ENCODE data around the gene RRP8. TPM values are rescaled to one million over a fixed set of nuclear protein-coding genes. Genes with fewer than 3 reads are reported as not detected.

Gene RRP8
- polyA plus RNA-seq, 1 experiment = 9.9 TPM

DNA sequence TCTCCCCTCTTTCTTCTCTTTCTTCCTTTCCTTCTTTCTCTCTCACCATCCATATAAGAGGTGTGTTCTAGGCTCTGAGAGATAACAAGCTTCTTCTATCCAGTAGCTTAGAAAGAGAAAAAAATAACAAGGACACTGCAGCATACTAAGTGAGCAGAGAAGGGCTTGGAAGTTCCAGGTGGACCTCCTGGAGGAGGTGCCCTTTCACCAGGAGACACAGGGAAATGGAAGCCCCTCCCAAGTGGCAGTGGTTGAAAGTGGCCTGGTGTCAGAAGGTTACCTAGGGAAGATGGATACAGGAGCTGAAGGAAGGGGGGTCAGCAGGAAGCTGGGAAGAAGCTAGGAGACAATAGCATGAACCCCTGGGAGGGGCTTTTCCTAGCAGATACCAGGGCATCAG, 46.7 kb upstream of the RRP8 start:
- DNase-seq (ENCODE audit: low read depth) = no peak
- Histone ChIP-seq H3K36me3 (ENCODE audit: control insufficient read depth, insufficient read depth, low read length) (no peaks in the 10 kb centered on the region), H3K4me3 (ENCODE audit: low read depth, low read length) (no peak overlapping the region), H3K27me3 (ENCODE audit: control insufficient read depth, insufficient read depth, low read length) (peaks cover 2% of the 10 kb centered on the region)
- CTCF ChIA-PET = interaction anchor here (1.1 to 1.8 kb wide), 2 partner anchors 18 to 33 kb away, joined by 3 to 5 read pairs; partner anchors contain the start of gene MRPL17
- POLR2A ChIA-PET = interaction anchor here (0.6 kb wide), 1 partner anchor 28 kb away, joined by 4 read pairs; no protein-coding TSS in a partner anchor
- TF ChIP-seq, protein P1, sequence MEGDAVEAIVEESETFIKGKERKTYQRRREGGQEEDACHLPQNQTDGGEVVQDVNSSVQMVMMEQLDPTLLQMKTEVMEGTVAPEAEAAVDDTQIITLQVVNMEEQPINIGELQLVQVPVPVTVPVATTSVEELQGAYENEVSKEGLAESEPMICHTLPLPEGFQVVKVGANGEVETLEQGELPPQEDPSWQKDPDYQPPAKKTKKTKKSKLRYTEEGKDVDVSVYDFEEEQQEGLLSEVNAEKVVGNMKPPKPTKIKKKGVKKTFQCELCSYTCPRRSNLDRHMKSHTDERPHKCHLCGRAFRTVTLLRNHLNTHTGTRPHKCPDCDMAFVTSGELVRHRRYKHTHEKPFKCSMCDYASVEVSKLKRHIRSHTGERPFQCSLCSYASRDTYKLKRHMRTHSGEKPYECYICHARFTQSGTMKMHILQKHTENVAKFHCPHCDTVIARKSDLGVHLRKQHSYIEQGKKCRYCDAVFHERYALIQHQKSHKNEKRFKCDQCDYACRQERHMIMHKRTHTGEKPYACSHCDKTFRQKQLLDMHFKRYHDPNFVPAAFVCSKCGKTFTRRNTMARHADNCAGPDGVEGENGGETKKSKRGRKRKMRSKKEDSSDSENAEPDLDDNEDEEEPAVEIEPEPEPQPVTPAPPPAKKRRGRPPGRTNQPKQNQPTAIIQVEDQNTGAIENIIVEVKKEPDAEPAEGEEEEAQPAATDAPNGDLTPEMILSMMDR (IDR thresholded peaks at IDR 0.05; ENCODE audit: insufficient read depth, low read depth, low read length) = no peak

DNA sequence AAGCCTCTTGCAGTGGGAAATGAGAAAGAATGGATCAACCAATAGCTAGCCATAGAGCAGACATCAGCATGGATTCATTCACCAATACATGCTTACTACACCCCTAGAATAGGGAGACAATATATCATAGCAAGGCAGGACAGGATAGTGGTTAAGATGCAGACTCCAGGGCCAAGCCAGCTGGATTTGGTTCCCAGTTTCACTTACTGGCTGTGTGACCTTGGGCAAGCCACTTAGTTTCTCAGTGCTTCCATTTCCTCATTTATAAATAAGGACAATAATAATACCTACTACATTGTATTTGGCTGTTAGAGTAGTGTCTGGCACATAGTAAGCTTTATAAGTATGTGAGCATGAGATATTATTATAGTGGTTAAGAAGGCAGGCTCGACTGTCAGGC, 45.1 kb upstream of the RRP8 start:
- POLR2A ChIA-PET = no interaction called here

DNA sequence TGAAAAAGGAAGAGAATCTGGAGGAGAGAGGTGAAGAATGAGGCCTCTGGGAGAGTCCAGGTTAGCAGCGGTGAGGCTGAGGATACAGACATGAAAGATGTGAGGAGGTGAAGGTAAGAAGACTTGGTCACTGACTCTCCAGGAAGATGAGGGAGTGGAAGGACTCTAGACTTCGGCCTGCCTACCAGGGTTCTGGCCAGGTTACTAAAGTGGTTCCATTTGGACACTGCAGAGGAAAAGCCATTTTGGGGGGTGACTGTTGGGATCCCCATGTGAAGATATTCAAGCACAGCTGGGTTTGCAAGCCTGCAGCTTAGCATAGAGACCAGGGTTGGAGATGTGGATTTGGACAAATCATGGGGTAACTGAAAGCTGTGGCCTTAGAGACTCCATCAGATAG, 44.4 kb upstream of the RRP8 start:
- CTCF ChIA-PET = interaction anchor here (0.8 to 2.1 kb wide), 4 partner anchors 16 to 36 kb away, joined by 4 to 6 read pairs (median 6); partner anchors contain the start of gene MRPL17
- no peaks in the 10 kb centered on the region; the same call in 1 of the 2 replicates for H3K27me3 ChIP-seq (ENCODE audit: control insufficient read depth, insufficient read depth, low read length)

More for the DNA sequence above, 45.1 kb upstream of the RRP8 start:
- Histone ChIP-seq H3K27me3 (ENCODE audit: control insufficient read depth, insufficient read depth, low read length) (no peaks in the 10 kb centered on the region; the same call in 1 of the 2 replicates), H3K4me3 (ENCODE audit: low read depth, low read length) (no peak overlapping the region), H3K36me3 (ENCODE audit: control insufficient read depth, insufficient read depth, low read length) (no peaks in the 10 kb centered on the region)
- no peak for DNase-seq (ENCODE audit: low read depth)
- CTCF ChIA-PET = interaction anchor here (0.5 to 2.1 kb wide), 3 partner anchors 35 to 172 kb away, joined by 3 to 6 read pairs (median 4); partner anchors contain the start of gene MRPL17
- TF ChIP-seq, protein P1 (IDR thresholded peaks at IDR 0.05; ENCODE audit: insufficient read depth, low read depth, low read length) = no peak

DNA sequence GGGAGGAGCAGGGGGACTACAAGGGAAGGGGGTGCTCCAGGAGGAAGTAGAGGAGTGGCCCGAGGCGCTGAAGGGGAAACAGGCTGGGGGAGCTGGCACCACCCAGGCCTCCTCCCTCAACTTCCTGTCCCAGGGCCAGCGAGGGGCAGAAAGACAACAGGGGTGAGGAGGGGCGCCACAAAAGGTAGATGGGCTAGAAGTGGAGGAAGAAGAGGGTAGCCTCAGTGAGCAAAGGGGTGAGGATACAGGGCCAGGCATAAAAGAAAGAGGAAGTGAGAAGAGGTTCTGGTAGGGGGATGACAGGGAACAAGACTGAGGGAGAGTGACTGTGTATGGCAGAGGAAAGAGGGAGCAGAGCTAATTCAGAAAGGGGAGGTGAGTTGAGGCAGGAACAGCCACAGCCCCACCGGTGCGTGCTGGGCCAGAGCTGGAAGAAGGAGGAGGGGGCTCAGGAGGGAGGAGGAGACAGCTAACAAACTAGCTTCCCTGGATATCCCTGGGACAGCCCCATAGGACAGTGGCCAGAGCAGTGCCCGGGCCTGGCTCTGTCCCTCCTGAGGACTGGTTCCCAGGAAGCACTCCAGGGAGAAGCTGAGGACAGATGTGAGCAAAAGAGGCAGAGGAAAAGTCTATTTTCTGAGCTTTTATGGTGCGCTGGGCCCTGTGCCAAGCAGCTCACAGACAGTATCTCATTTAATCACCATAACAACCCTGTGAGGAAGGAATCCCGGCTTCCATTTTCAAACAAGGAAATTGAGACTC, 43.7 kb upstream of the RRP8 start:
- no peak overlapping the region; the same call in 1 of the 2 replicates for H3K4me3 ChIP-seq (ENCODE audit: low read depth, low read length)
- POLR2A ChIA-PET = interaction anchor here (0.5 to 1.1 kb wide), 2 partner anchors 9 to 41 kb away, joined by 5 to 7 read pairs; partner anchors contain the start of gene DCHS1
- TF ChIP-seq, protein P1 (IDR thresholded peaks at IDR 0.05; ENCODE audit: insufficient read depth, low read depth, low read length) = no peak

More for the DNA sequence above, 44.4 kb upstream of the RRP8 start:
- POLR2A ChIA-PET = no interaction called here
- Histone ChIP-seq H3K4me3 (ENCODE audit: low read depth, low read length) (no peak overlapping the region), H3K36me3 (ENCODE audit: control insufficient read depth, insufficient read depth, low read length) (no peaks in the 10 kb centered on the region)
- TF ChIP-seq, protein P1 (IDR thresholded peaks at IDR 0.05; ENCODE audit: insufficient read depth, low read depth, low read length) = no peak
- no peak for DNase-seq (ENCODE audit: low read depth)

DNA sequence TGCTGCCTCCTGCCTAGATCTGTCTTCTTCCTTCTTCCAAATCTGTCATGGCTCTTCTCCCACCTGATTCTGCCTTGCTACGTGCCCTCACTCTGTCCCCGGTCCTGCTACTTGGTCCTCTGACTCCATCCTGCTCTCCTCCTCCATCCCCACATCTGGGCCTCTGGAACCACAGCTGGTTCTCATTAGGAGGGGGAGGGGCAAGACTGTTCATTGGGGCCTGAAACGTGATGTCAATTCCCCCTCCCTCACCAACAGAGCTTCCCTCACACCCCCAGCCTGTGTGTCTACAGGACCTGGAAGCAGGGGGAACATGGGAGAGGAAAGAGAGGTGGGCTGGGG, 43.1 kb upstream of the RRP8 start:
- Histone ChIP-seq H3K36me3 (ENCODE audit: control insufficient read depth, insufficient read depth, low read length) (no peaks in the 10 kb centered on the region), H3K27me3 (ENCODE audit: control insufficient read depth, insufficient read depth, low read length) (no peaks in the 10 kb centered on the region; the same call in 1 of the 2 replicates), H3K4me3 (ENCODE audit: low read depth, low read length) (peak overlapping the region; percentile 10)
- CTCF ChIA-PET = interaction anchor here (0.7 to 2.1 kb wide), 7 partner anchors 9 to 37 kb away, joined by 3 to 6 read pairs (median 4); partner anchors contain the start of genes MRPL17, TAF10 and TPP1
- POLR2A ChIA-PET = interaction anchor here (0.5 to 1.1 kb wide), 2 partner anchors 9 to 42 kb away, joined by 5 to 7 read pairs; partner anchors contain the start of gene DCHS1
- DNase-seq (ENCODE audit: low read depth) = peak; percentile 35
- TF ChIP-seq, protein P1 (IDR thresholded peaks at IDR 0.05; ENCODE audit: insufficient read depth, low read depth, low read length) = no peak

More for the DNA sequence above, 43.7 kb upstream of the RRP8 start:
- H3K27me3 ChIP-seq (ENCODE audit: control insufficient read depth, insufficient read depth, low read length) = no peaks in the 10 kb centered on the region; the same call in 1 of the 2 replicates
- CTCF ChIA-PET = interaction anchor here (0.7 to 2.1 kb wide), 8 partner anchors 10 to 36 kb away, joined by 3 to 6 read pairs (median 4); partner anchors contain the start of genes MRPL17, TAF10 and TPP1
- H3K36me3 ChIP-seq (ENCODE audit: control insufficient read depth, insufficient read depth, low read length) = no peaks in the 10 kb centered on the region
- peak; percentile 31 for DNase-seq (ENCODE audit: low read depth)

All from BJ (cell line).